K562 (cell line): ENCODE data around the gene NELL1. TPM values are rescaled to one million over a fixed set of nuclear protein-coding genes. Genes with fewer than 3 reads are reported as not detected.

Experiments used
- ATAC-seq: fragments of 200-7000 bp; cut with Tn5 transposase; 3 replicates; pipeline ENCODE4 v1.9.1; 2020; ENCODE audit warnings: moderate library complexity
- BruUV-seq: library from RNA; stranded (reverse); fragments of 400-500 nt; replicated peaks from 2 replicates; lab custom pipeline; 2021; lab: Mats Ljungman, UMichigan
- CTCF ChIA-PET: fragments of 300-600 bp; formaldehyde crosslinking; extraction: SDS; loops from one replicate; lab custom pipeline; 2021; ENCODE audit warnings: low intra/inter-chr PET ratio; lab: Yijun Ruan, JAX
- POLR2A ChIA-PET: fragments of 300-600, 350-650 bp; sonication (Branson Sonifier 250); formaldehyde crosslinking; extraction: SDS; loops from one replicate; lab custom pipeline; 2021; ENCODE audit warnings: antibody characterized with exemption, inconsistent platforms; lab: Yijun Ruan, JAX
- DNase-seq, 4 experiments: peaks; one replicate each; pipeline versions ENCODE4 v3.0.0 to v3.0.0-alpha.2; 2011 to 2018; ENCODE audit warnings: low spot score in 3 of 4, mixed read lengths in 3 of 4; ENCODE audit errors: extremely low read depth in 1 of 4
- FAIRE-seq: peaks from 2 replicates; lab custom pipeline; 2011; peaks lifted over from hg19 to GRCh38; lab: Jason Lieb, UNC
- H2AFZ ChIP-seq: 2 replicates; pipeline ENCODE4 v1.6.0; 2011; ENCODE audit warnings: low read depth, low read length, control low read depth, inconsistent platforms
- H3K27ac ChIP-seq: fragments of 200-600 bp; 3 replicates; pipeline ENCODE4 v1.8.0; 2011; ENCODE audit warnings: low read depth, mild to moderate bottlenecking, control low read depth, inconsistent platforms, low read length, moderate library complexity, mixed read lengths; ENCODE audit errors: extremely low read depth
- H3K27me3 ChIP-seq, 2 experiments: fragments of 300-600 bp in 1 of 2; 2 replicates in 1 of 2; 3 replicates in 1 of 2; pipeline versions ENCODE4 v1.6.0 to v1.8.0; 2011; ENCODE audit warnings: inconsistent platforms in 2 of 2, low read length in 2 of 2, mild to moderate bottlenecking in 1 of 2, mixed read lengths in 1 of 2, moderate library complexity in 1 of 2; ENCODE audit not compliant: control insufficient read depth in 2 of 2, insufficient read depth in 2 of 2
- H3K36me3 ChIP-seq: fragments of 300-600 bp; 3 replicates; pipeline ENCODE4 v1.8.0; 2011; ENCODE audit warnings: mild to moderate bottlenecking, low read length, inconsistent platforms; ENCODE audit not compliant: control insufficient read depth, insufficient read depth
- H3K4me1 ChIP-seq, 2 experiments: fragments of 200-600 bp in 1 of 2; replicated peaks in 1 of 2; 2 replicates in 1 of 2; 3 replicates in 1 of 2; pipeline versions ENCODE4 v1.5.1 to v1.8.0; 2011; ENCODE audit warnings: inconsistent platforms in 2 of 2, low read length in 2 of 2, mild to moderate bottlenecking in 1 of 2, mixed read lengths in 1 of 2, moderate library complexity in 1 of 2; ENCODE audit not compliant: control insufficient read depth in 2 of 2, insufficient read depth in 2 of 2
- H3K4me2 ChIP-seq: 2 replicates; pipeline ENCODE4 v1.6.1; 2011; ENCODE audit warnings: low read length, control low read depth, inconsistent platforms, mixed read lengths; ENCODE audit not compliant: insufficient read depth
- H3K4me3 ChIP-seq: fragments of 200-600 bp; sonication (generic), shearing (Covaris generic); 2 replicates; pipeline ENCODE4 v1.5.1; 2016; ENCODE audit warnings: control low read depth, inconsistent platforms
- H3K79me2 ChIP-seq: fragments of 200-600 bp; 3 replicates; pipeline ENCODE4 v1.8.0; 2011; ENCODE audit warnings: low read length, inconsistent platforms; ENCODE audit not compliant: control insufficient read depth, insufficient read depth
- H3K9ac ChIP-seq, 2 experiments: 2 replicates each; pipeline versions ENCODE4 v1.6.0 to v1.6.1; 2011; ENCODE audit warnings: low read depth in 2 of 2, low read length in 2 of 2, control low read depth in 1 of 2, inconsistent platforms in 1 of 2, mild to moderate bottlenecking in 1 of 2, mixed read lengths in 1 of 2; ENCODE audit not compliant: insufficient read depth in 1 of 2
- H3K9me1 ChIP-seq: one replicate; pipeline ENCODE4 v1.6.0; 2011; ENCODE audit warnings: inconsistent platforms, mild to moderate bottlenecking, low read length, moderate library complexity; ENCODE audit not compliant: control insufficient read depth, insufficient read depth
- H3K9me3 ChIP-seq: replicated peaks from 2 replicates; pipeline ENCODE4 v1.5.1; 2011; ENCODE audit warnings: low read depth, low read length, inconsistent platforms; ENCODE audit not compliant: control insufficient read depth, insufficient read depth
- H4K20me1 ChIP-seq: replicated peaks from 2 replicates; pipeline ENCODE4 v1.6.1; 2011; ENCODE audit warnings: low read length, inconsistent platforms, mixed read lengths; ENCODE audit not compliant: control insufficient read depth, insufficient read depth
- CTBP1 ChIP-seq: fragments of 450-650 bp; IDR thresholded peaks from 2 replicates; pipeline ENCODE4 v1.6.1; 2016; ENCODE audit warnings: borderline replicate concordance
- GABPA ChIP-seq: fragments of 200-800 bp; sonication (Bioruptor generic); conservative IDR thresholded peaks from 2 replicates; pipeline ENCODE4 v1.6.1; 2016; ENCODE audit warnings: low read depth, missing genetic modification characterization, missing compliant biosample characterization
- HNRNPH1 ChIP-seq: fragments of 200-400 bp; formaldehyde crosslinking; optimal IDR thresholded peaks from 2 replicates; pipeline ENCODE3; 2017; ENCODE audit warnings: low read depth, mild to moderate bottlenecking, low read length, moderate library complexity
- NR2F6 ChIP-seq: fragments of 450-650 bp; formaldehyde crosslinking; IDR thresholded peaks from 2 replicates; pipeline ENCODE4 v1.4.0; 2020; ENCODE audit warnings: mild to moderate bottlenecking
- SAP30 ChIP-seq: fragments of 200-600 bp; sonication (generic); IDR thresholded peaks from 2 replicates; pipeline ENCODE4 v1.6.1; 2012; ENCODE audit warnings: borderline replicate concordance, low read depth, mild to moderate bottlenecking, moderate library complexity, low read length, control low read depth, inconsistent platforms; ENCODE audit not compliant: insufficient read depth, poor library complexity, severe bottlenecking
- ZNF197 ChIP-seq: fragments of 200-800 bp; sonication (Bioruptor generic); IDR thresholded peaks from 2 replicates; pipeline ENCODE4 v1.6.1; 2016; ENCODE audit warnings: low read depth, missing genetic modification characterization, missing compliant biosample characterization
- ZNF551 ChIP-seq: fragments of 250-450 bp; sonication (Bioruptor Pico); IDR thresholded peaks from 2 replicates; pipeline ENCODE4 v1.5.0; 2021; ENCODE audit warnings: mild to moderate bottlenecking, moderate library complexity
- WGBS: fragments of 100-300 bp; shearing (Covaris generic); methylation state at CpG from one replicate; pipeline ENCODE4 v1.1.6; 2016; ENCODE audit warnings: low coverage, mixed read lengths; ENCODE audit not compliant: insufficient coverage; ENCODE audit errors: missing lambda C conversion rate; 5-methylcytosine and 5-hydroxymethylcytosine counted together
- in situ Hi-C: fragments of 300-500 bp; cut with MboI; formaldehyde crosslinking; loops from 4 replicates; pipeline ENCODE4 v1.15.0; 2018; ENCODE audit warnings: inconsistent platforms, mixed read lengths
- intact Hi-C: fragments of 100-400 bp; cut with micrococcal nuclease; formaldehyde crosslinking; loops from 2 replicates; pipeline ENCODE4 v1.14.2; 2022
- polyA plus RNA-seq, 8 experiments: library from polyadenylated mRNA; depleted of rRNA in 4 of 8; stranded (reverse) in 5 of 8; unstranded in 3 of 8; fragments of >200 nt; fragmentation: Nextera tagmentation in 2 of 8; fragmentation: Illumina TruSeq in 1 of 8; extraction: Ambion mirVana in 2 of 8; extraction: Trizol in 1 of 8; gene quantifications; 2 replicates each; pipeline versions ENCODE4 v1.2.1 to v1.2.3, GENCODE V29; 2011 to 2014; ENCODE audit warnings: inconsistent platforms in 1 of 8, missing spikeins in 1 of 8
- total RNA-seq, 7 experiments: library from RNA; depleted of rRNA in 6 of 7; stranded (reverse); fragments of >200 nt in 6 of 7; fragmentation: Illumina TruSeq in 2 of 7; extraction: Trizol in 2 of 7; gene quantifications; 2 replicates each; pipeline versions ENCODE4 v1.2.1 to v1.2.3, GENCODE V29; 2011 to 2021; ENCODE audit warnings: low replicate concordance in 1 of 7
- TF ChIP-seq, protein P1 (sequence below): fragments of 450-650 bp; IDR thresholded peaks from 2 replicates; pipeline ENCODE4 v1.6.1; 2018; ENCODE audit warnings: mild to moderate bottlenecking, low read depth; ENCODE audit not compliant: partially characterized antibody
- TF ChIP-seq, protein P2 (sequence below): sonication (generic); formaldehyde crosslinking; IDR thresholded peaks from 2 replicates; pipeline ENCODE4 v1.9.0; 2022; ENCODE audit warnings: mild to moderate bottlenecking, missing genetic modification reagents
- TF ChIP-seq, protein P3 (sequence below): fragments of 250-450 bp; sonication (Bioruptor Pico); IDR thresholded peaks from 2 replicates; pipeline ENCODE4 v1.8.0; 2022; ENCODE audit warnings: moderate library complexity, mild to moderate bottlenecking, inconsistent platforms

The NELL1 gene
- total and polyA plus RNA-seq, 9 of the 15 experiments (the other 6 are each of a cell fraction or from before 2014, with no cell fraction given) = not detected

DNA sequence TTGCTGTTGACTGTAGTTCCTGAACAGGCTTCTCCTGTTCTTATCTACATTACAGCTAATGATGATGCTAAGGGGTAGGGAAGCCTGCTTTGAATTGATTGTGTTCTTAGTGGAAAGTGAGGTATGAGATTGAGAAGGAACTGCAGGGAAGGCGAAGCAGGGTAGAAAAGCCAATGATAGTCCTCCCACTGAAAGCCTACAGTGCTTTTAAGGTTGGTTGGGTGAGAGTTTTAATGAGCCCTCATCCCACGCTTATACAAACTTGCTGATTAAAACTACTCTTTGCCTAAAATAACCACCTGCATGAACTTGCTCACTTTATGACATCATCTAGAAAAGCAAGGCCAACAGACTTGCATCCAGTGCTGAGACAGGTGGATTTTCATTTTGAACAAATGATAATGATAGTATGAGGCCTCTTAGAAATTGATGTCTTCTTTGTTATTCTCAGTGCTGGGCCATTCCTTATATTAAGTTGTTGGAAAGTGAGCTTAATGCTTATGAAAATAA is 891.1 kb downstream of the NELL1 start:
- H3K4me3 ChIP-seq = no peak overlapping the region
- no peaks in the 10 kb centered on the region for H3K9me3 ChIP-seq
- H2AFZ ChIP-seq = no peak overlapping the region
- no peaks in the 10 kb centered on the region for H3K4me1 ChIP-seq
- TF ChIP-seq HNRNPH1 = no peak
- TF ChIP-seq NR2F6 (CRISPR knock-in tag) = no peak
- no peak for TF ChIP-seq SAP30
- TF ChIP-seq GABPA (tag) = no peak
- TF ChIP-seq ZNF197 = no peak
- TF ChIP-seq, protein P1, sequence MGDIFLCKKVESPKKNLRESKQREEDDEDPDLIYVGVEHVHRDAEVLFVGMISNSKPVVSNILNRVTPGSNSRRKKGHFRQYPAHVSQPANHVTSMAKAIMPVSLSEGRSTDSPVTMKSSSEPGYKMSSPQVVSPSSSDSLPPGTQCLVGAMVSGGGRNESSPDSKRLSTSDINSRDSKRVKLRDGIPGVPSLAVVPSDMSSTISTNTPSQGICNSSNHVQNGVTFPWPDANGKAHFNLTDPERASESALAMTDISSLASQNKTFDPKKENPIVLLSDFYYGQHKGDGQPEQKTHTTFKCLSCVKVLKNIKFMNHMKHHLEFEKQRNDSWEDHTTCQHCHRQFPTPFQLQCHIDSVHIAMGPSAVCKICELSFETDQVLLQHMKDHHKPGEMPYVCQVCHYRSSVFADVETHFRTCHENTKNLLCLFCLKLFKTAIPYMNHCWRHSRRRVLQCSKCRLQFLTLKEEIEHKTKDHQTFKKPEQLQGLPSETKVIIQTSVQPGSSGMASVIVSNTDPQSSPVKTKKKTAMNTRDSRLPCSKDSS = no peak
- TF ChIP-seq CTBP1 = no peak
- TF ChIP-seq, protein P2, sequence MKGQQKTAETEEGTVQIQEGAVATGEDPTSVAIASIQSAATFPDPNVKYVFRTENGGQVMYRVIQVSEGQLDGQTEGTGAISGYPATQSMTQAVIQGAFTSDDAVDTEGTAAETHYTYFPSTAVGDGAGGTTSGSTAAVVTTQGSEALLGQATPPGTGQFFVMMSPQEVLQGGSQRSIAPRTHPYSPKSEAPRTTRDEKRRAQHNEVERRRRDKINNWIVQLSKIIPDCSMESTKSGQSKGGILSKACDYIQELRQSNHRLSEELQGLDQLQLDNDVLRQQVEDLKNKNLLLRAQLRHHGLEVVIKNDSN = no peak
- TF ChIP-seq, protein P3, sequence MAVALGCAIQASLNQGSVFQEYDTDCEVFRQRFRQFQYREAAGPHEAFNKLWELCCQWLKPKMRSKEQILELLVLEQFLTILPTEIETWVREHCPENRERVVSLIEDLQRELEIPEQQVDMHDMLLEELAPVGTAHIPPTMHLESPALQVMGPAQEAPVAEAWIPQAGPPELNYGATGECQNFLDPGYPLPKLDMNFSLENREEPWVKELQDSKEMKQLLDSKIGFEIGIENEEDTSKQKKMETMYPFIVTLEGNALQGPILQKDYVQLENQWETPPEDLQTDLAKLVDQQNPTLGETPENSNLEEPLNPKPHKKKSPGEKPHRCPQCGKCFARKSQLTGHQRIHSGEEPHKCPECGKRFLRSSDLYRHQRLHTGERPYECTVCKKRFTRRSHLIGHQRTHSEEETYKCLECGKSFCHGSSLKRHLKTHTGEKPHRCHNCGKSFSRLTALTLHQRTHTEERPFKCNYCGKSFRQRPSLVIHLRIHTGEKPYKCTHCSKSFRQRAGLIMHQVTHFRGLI (CRISPR knock-in tag) = no peak
- TF ChIP-seq ZNF551 (CRISPR knock-in tag) = no peak
- no TSS peak for BruUV-seq
- no peak overlapping the region for H3K27ac ChIP-seq
- 0% methylated on average over 2 of the region's 2 CpGs for WGBS
- CTCF ChIA-PET = no interaction called here
- ATAC-seq = no peak
- no peaks in the 10 kb centered on the region for H3K36me3 ChIP-seq
- no peak for DNase-seq
- intact Hi-C loops = no loop called here
- no peaks in the 10 kb centered on the region for H3K79me2 ChIP-seq
- no peak for FAIRE-seq
- H3K27me3 ChIP-seq = no peaks in the 10 kb centered on the region
- in situ Hi-C loops = no loop called here
- no peaks in the 10 kb centered on the region for H4K20me1 ChIP-seq
- POLR2A ChIA-PET = no interaction called here
- H3K4me2 ChIP-seq = no peak overlapping the region
- no peaks in the 10 kb centered on the region for H3K9me1 ChIP-seq
- H3K9ac ChIP-seq = no peak overlapping the region
